SK-N-SH treated with all-trans-retinoic acid at 6 μM for 48 hours (cell line): ENCODE results near the gene PPFIA4.

ENCODE experiments used
- ATAC-seq: fragments of 200-7000 bp; cut with Tn5 transposase; 3 replicates; pipeline ENCODE4 v1.9.1; 2020; ENCODE audit warnings: mild to moderate bottlenecking, moderate library complexity
- ARNTL ChIP-seq: fragments of 450-650 bp; formaldehyde crosslinking; IDR thresholded peaks from 2 replicates; pipeline ENCODE4 v1.5.0; 2020; ENCODE audit warnings: low read depth, mild to moderate bottlenecking, moderate library complexity, borderline replicate concordance
- BACH2 ChIP-seq: fragments of 250-450 bp; sonication (Bioruptor Pico); IDR thresholded peaks from 2 replicates; pipeline ENCODE4 v1.9.0; 2021; ENCODE audit warnings: mild to moderate bottlenecking, borderline replicate concordance
- CSDC2 ChIP-seq: fragments of 250-450 bp; sonication (Bioruptor Pico); IDR thresholded peaks from 2 replicates; pipeline ENCODE4 v1.5.0; 2020; ENCODE audit warnings: mild to moderate bottlenecking, moderate library complexity
- GLIS3 ChIP-seq: fragments of 250-450 bp; sonication (Bioruptor Pico); IDR thresholded peaks from 2 replicates; pipeline ENCODE4 v1.5.0; 2020; ENCODE audit warnings: mild to moderate bottlenecking, moderate library complexity
- ISL1 ChIP-seq: fragments of 250-450 bp; sonication (Bioruptor Pico); IDR thresholded peaks from 2 replicates; pipeline ENCODE4 v2.1.2; 2022; ENCODE audit warnings: mild to moderate bottlenecking, moderate library complexity
- OSR1 ChIP-seq: fragments of 250-450 bp; sonication (Bioruptor Pico); IDR thresholded peaks from 2 replicates; pipeline ENCODE4 v1.8.0; 2022; ENCODE audit warnings: moderate library complexity, mild to moderate bottlenecking, inconsistent platforms
- PPARA ChIP-seq: fragments of 250-450 bp; sonication (Bioruptor Pico); IDR thresholded peaks from 2 replicates; pipeline ENCODE4 v1.5.0; 2020; ENCODE audit warnings: mild to moderate bottlenecking, borderline replicate concordance
- RARB ChIP-seq: fragments of 250-450 bp; sonication (Bioruptor Pico); IDR thresholded peaks from 2 replicates; pipeline ENCODE4 v1.8.0; 2021; ENCODE audit warnings: mild to moderate bottlenecking, moderate library complexity
- SNAI2 ChIP-seq: fragments of 250-450 bp; sonication (Bioruptor Pico); IDR thresholded peaks from 2 replicates; pipeline ENCODE4 v1.5.0; 2020; ENCODE audit warnings: mild to moderate bottlenecking, moderate library complexity
- TOX ChIP-seq: fragments of 250-450 bp; sonication (Bioruptor Pico); IDR thresholded peaks from 2 replicates; pipeline ENCODE4 v1.8.0; 2021; ENCODE audit warnings: mild to moderate bottlenecking, moderate library complexity, borderline replicate concordance
- TSHZ2 ChIP-seq: fragments of 250-450 bp; sonication (Bioruptor Pico); IDR thresholded peaks from 2 replicates; pipeline ENCODE4 v1.5.0; 2020; ENCODE audit warnings: mild to moderate bottlenecking, moderate library complexity
- ZC3H10 ChIP-seq: fragments of 250-450 bp; sonication (Bioruptor Pico); IDR thresholded peaks from 2 replicates; pipeline ENCODE4 v1.5.1; 2021; ENCODE audit warnings: mild to moderate bottlenecking, moderate library complexity
- ZFP30 ChIP-seq: fragments of 450-650 bp; formaldehyde crosslinking; IDR thresholded peaks from 2 replicates; pipeline ENCODE4 v1.5.0; 2022; ENCODE audit warnings: mild to moderate bottlenecking, moderate library complexity
- ZNF565 ChIP-seq: fragments of 450-650 bp; formaldehyde crosslinking; conservative IDR thresholded peaks from 2 replicates; pipeline ENCODE4 v1.5.0; 2020; ENCODE audit warnings: low read depth, mild to moderate bottlenecking, moderate library complexity
- ZNF70 ChIP-seq: fragments of 450-650 bp; formaldehyde crosslinking; IDR thresholded peaks from 2 replicates; pipeline ENCODE4 v1.5.0; 2020; ENCODE audit warnings: mild to moderate bottlenecking, moderate library complexity
- ZNF8 ChIP-seq: fragments of 450-650 bp; formaldehyde crosslinking; IDR thresholded peaks from 2 replicates; pipeline ENCODE4 v1.5.0; 2020; ENCODE audit warnings: mild to moderate bottlenecking, moderate library complexity
- TF ChIP-seq, protein P1 (sequence below): fragments of 250-450 bp; sonication (Bioruptor Pico); IDR thresholded peaks from 2 replicates; pipeline ENCODE4 v1.8.0; 2021; ENCODE audit warnings: low read depth, mild to moderate bottlenecking, moderate library complexity, borderline replicate concordance
- TF ChIP-seq, protein P2 (sequence below): fragments of 250-450 bp; sonication (Bioruptor Pico); IDR thresholded peaks from 2 replicates; pipeline ENCODE4 v1.5.1; 2020; ENCODE audit warnings: low read depth, mild to moderate bottlenecking, moderate library complexity
- TF ChIP-seq, protein P3 (sequence below): fragments of 250-450 bp; sonication (Bioruptor Pico); IDR thresholded peaks from 2 replicates; pipeline ENCODE4 v1.8.0; 2020; ENCODE audit warnings: mild to moderate bottlenecking, moderate library complexity, borderline replicate concordance

Gene PPFIA4

GRCh38 chr1:203124011-203124410 lies 97.7 kb downstream of the PPFIA4 start:
- ATAC-seq = no peak
- TF ChIP-seq ZNF565 (no peak), ARNTL (CRISPR knock-in tag) (no peak), ZNF8 (CRISPR knock-in tag) (no peak), ZNF70 (no peak), RARB (CRISPR knock-in tag) (no peak)

DNA sequence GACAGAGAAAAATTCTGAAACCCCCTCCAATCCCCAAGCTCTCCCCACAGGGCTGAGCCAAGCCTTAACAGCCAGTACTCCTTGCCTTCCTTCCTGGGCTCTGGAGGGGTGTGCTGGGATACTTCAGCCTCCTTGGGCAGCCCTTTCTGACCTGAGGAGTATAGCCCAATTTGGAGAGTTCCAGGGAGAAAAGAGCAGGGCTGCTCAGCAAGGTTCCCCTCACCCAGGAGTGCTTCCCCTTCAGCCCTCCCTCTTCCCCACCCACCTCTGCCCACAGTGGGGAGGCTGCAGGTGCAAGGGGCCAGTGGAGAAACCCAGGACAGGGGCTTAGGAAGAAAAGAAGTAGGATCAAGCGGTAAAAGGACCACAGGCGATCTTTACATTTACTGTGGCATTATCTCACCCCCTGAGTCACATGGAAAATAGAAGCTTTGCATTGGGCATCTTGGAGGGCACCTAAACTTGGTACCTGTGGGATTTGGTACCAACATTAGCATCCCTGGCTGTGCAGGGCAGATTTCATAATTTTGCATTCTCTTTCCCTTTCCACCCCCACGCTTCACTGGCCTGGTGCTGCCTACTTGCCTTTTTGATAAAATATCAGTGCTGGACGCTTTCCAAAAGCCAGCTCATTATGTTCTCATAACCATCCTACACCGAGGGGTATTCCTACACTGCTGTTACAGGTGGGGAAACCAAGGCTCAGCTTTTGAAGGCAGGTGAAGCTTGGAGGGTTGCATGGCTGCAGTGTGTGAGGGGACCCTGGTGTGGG lies 98.4 kb downstream of the PPFIA4 start:
- ATAC-seq = peak; percentile 9; the same call in 1 of the 3 replicates
- TF ChIP-seq, protein P1, sequence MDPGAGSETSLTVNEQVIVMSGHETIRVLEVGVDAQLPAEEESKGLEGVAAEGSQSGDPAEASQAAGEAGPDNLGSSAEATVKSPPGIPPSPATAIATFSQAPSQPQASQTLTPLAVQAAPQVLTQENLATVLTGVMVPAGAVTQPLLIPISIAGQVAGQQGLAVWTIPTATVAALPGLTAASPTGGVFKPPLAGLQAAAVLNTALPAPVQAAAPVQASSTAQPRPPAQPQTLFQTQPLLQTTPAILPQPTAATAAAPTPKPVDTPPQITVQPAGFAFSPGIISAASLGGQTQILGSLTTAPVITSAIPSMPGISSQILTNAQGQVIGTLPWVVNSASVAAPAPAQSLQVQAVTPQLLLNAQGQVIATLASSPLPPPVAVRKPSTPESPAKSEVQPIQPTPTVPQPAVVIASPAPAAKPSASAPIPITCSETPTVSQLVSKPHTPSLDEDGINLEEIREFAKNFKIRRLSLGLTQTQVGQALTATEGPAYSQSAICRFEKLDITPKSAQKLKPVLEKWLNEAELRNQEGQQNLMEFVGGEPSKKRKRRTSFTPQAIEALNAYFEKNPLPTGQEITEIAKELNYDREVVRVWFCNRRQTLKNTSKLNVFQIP (CRISPR knock-in tag) = no peak
- TF ChIP-seq RARB (CRISPR knock-in tag) (no peak), ZFP30 (no peak), ZNF8 (CRISPR knock-in tag) (no peak), ZNF565 (no peak), PPARA (CRISPR knock-in tag) (no peak), ISL1 (CRISPR knock-in tag) (no peak), ZC3H10 (no peak), BACH2 (no peak), OSR1 (CRISPR knock-in tag) (no peak), TOX (CRISPR knock-in tag) (no peak), TSHZ2 (CRISPR knock-in tag) (no peak), ZNF70 (no peak), CSDC2 (CRISPR knock-in tag) (no peak), SNAI2 (no peak)
- TF ChIP-seq, protein P2, sequence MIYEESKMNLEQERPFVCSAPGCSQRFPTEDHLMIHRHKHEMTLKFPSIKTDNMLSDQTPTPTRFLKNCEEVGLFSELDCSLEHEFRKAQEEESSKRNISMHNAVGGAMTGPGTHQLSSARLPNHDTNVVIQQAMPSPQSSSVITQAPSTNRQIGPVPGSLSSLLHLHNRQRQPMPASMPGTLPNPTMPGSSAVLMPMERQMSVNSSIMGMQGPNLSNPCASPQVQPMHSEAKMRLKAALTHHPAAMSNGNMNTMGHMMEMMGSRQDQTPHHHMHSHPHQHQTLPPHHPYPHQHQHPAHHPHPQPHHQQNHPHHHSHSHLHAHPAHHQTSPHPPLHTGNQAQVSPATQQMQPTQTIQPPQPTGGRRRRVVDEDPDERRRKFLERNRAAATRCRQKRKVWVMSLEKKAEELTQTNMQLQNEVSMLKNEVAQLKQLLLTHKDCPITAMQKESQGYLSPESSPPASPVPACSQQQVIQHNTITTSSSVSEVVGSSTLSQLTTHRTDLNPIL = no peak
- TF ChIP-seq, protein P3, sequence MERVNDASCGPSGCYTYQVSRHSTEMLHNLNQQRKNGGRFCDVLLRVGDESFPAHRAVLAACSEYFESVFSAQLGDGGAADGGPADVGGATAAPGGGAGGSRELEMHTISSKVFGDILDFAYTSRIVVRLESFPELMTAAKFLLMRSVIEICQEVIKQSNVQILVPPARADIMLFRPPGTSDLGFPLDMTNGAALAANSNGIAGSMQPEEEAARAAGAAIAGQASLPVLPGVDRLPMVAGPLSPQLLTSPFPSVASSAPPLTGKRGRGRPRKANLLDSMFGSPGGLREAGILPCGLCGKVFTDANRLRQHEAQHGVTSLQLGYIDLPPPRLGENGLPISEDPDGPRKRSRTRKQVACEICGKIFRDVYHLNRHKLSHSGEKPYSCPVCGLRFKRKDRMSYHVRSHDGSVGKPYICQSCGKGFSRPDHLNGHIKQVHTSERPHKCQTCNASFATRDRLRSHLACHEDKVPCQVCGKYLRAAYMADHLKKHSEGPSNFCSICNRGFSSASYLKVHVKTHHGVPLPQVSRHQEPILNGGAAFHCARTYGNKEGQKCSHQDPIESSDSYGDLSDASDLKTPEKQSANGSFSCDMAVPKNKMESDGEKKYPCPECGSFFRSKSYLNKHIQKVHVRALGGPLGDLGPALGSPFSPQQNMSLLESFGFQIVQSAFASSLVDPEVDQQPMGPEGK = no peak

GRCh38 chr1:203126151-203126865 lies 100.0 kb downstream of the PPFIA4 start:
- ATAC-seq = peak; percentile 45
- TF ChIP-seq RARB (CRISPR knock-in tag) (no peak), TSHZ2 (CRISPR knock-in tag) (no peak), ZFP30 (no peak), OSR1 (CRISPR knock-in tag) (no peak), GLIS3 (no peak)
- TF ChIP-seq, protein P3 = no peak
